ENCODE measurements around the gene RAMACL. TPM values are rescaled to one million over a fixed set of nuclear protein-coding genes. Genes with fewer than 3 reads are reported as not detected.

The RAMACL gene
- total and polyA plus RNA-seq, 7 experiments from 2014 or later: 0.43 to 1.2 (median 0.78) TPM; not detected in 2

- H3K4me1 Mint-ChIP-seq: peaks cover 0 to 9% (median 4%) of the 10 kb centered on the region in 7 donors
- H3K27ac Mint-ChIP-seq: no peak overlapping the region
- H3K9me3 Mint-ChIP-seq: peaks cover 2 to 32% (median 7%) of the 10 kb centered on the region in 11 donors
- DNase-seq: no peak
- Histone ChIP-seq H3K9me3 (ENCODE audit: control insufficient read depth in 2 of 3, low read length in 3 of 3) (peaks cover 0 to 17% (median 0%) of the 10 kb centered on the region in 3 experiments), H3K4me3 (ENCODE audit: low read length) (no peak overlapping the region), H3K27ac (ENCODE audit: low read depth, low read length) (no peak overlapping the region), H3K36me3 (ENCODE audit: control insufficient read depth in 2 of 3, insufficient read depth in 3 of 3, low read length in 3 of 3) (no peaks in the 10 kb centered on the region), H3K4me1 (ENCODE audit: control insufficient read depth in 2 of 2, insufficient read depth in 2 of 2, low read length in 2 of 2) (no peaks in the 10 kb centered on the region), H3K27me3 (ENCODE audit: control insufficient read depth in 2 of 2, insufficient read depth in 2 of 2, low read length in 2 of 2) (no peaks in the 10 kb centered on the region)
- ATAC-seq: no peak
- no peak overlapping the region for H3K4me3 Mint-ChIP-seq
- peaks cover 0 to 15% (median 6%) of the 10 kb centered on the region in 5 donors for H3K27me3 Mint-ChIP-seq
- intact Hi-C loops (cut with micrococcal nuclease): no loop called here
- ChIA-PET POLR2A (no interaction called here), CTCF (no interaction called here)
- H3K36me3 Mint-ChIP-seq: peaks cover 0 to 31% (median 7%) of the 10 kb centered on the region in 5 donors
Measured at GRCh38 chr6:166558156-166559005, 28.1 kb downstream of the RAMACL start.

- CTCF ChIA-PET: no interaction called here
- Histone ChIP-seq H3K27ac (ENCODE audit: low read depth, low read length) (no peak overlapping the region), H3K4me3 (ENCODE audit: low read length) (no peak overlapping the region), H3K9me3 (ENCODE audit: control insufficient read depth in 2 of 3, low read length in 3 of 3) (peaks cover 0 to 17% (median 0%) of the 10 kb centered on the region in 3 experiments), H3K27me3 (ENCODE audit: control insufficient read depth in 2 of 2, insufficient read depth in 2 of 2, low read length in 2 of 2) (no peaks in the 10 kb centered on the region), H3K4me1 (ENCODE audit: control insufficient read depth in 2 of 2, insufficient read depth in 2 of 2, low read length in 2 of 2) (no peaks in the 10 kb centered on the region), H3K36me3 (ENCODE audit: control insufficient read depth in 2 of 3, insufficient read depth in 3 of 3, low read length in 3 of 3) (no peaks in the 10 kb centered on the region)
- ATAC-seq (peak; percentile 73), DNase-seq (no peak)
- H3K27ac Mint-ChIP-seq: peak overlapping the region in 1 of 9 donors; percentile 27
- peaks cover 0 to 28% (median 7%) of the 10 kb centered on the region in 5 donors for H3K36me3 Mint-ChIP-seq
- H3K27me3 Mint-ChIP-seq: peaks cover 0 to 15% (median 6%) of the 10 kb centered on the region in 5 donors
- POLR2A ChIA-PET: no interaction called here
- H3K4me1 Mint-ChIP-seq: peaks cover 0 to 9% (median 4%) of the 10 kb centered on the region in 7 donors
- H3K9me3 Mint-ChIP-seq: peaks cover 2 to 32% (median 7%) of the 10 kb centered on the region in 11 donors
- no peak overlapping the region for H3K4me3 Mint-ChIP-seq
- intact Hi-C loops (cut with micrococcal nuclease): no loop called here
Measured at GRCh38 chr6:166556863-166557322, 29.6 kb downstream of the RAMACL start.

GRCh38 chr6:166556336-166556735, 30.1 kb downstream of the RAMACL start:
- Mint-ChIP-seq H3K4me3 (no peak overlapping the region), H3K27ac (no peak overlapping the region), H3K36me3 (peaks cover 0 to 23% (median 7%) of the 10 kb centered on the region in 5 donors), H3K9me3 (peaks cover 2 to 31% (median 7%) of the 10 kb centered on the region in 11 donors), H3K4me1 (peaks cover 0 to 9% (median 4%) of the 10 kb centered on the region in 7 donors), H3K27me3 (peaks cover 0 to 15% (median 6%) of the 10 kb centered on the region in 5 donors)
- H3K36me3 ChIP-seq (ENCODE audit: control insufficient read depth in 2 of 3, insufficient read depth in 3 of 3, low read length in 3 of 3): no peaks in the 10 kb centered on the region
- no peak overlapping the region for H3K4me3 ChIP-seq (ENCODE audit: low read length)
- ATAC-seq (no peak), DNase-seq (no peak)
- H3K4me1 ChIP-seq (ENCODE audit: control insufficient read depth in 2 of 2, insufficient read depth in 2 of 2, low read length in 2 of 2): no peaks in the 10 kb centered on the region
- ChIA-PET CTCF (no interaction called here), POLR2A (no interaction called here)
- H3K27me3 ChIP-seq (ENCODE audit: control insufficient read depth in 2 of 2, insufficient read depth in 2 of 2, low read length in 2 of 2): no peaks in the 10 kb centered on the region
- H3K27ac ChIP-seq (ENCODE audit: low read depth, low read length): no peak overlapping the region
- H3K9me3 ChIP-seq (ENCODE audit: control insufficient read depth in 2 of 3, low read length in 3 of 3): peaks cover 0 to 13% (median 0%) of the 10 kb centered on the region in 3 experiments
- intact Hi-C loops (cut with micrococcal nuclease): no loop called here

- H3K27me3 Mint-ChIP-seq: peaks cover 0 to 15% (median 6%) of the 10 kb centered on the region in 5 donors
- peaks cover 0 to 9% (median 4%) of the 10 kb centered on the region in 7 donors for H3K4me1 Mint-ChIP-seq
- Histone ChIP-seq H3K36me3 (ENCODE audit: control insufficient read depth in 2 of 3, insufficient read depth in 3 of 3, low read length in 3 of 3) (no peaks in the 10 kb centered on the region), H3K27ac (ENCODE audit: low read depth, low read length) (no peak overlapping the region), H3K4me3 (ENCODE audit: low read length) (no peak overlapping the region), H3K9me3 (ENCODE audit: control insufficient read depth in 2 of 3, low read length in 3 of 3) (peaks cover 0 to 6% (median 0%) of the 10 kb centered on the region in 3 experiments), H3K4me1 (ENCODE audit: control insufficient read depth in 2 of 2, insufficient read depth in 2 of 2, low read length in 2 of 2) (no peaks in the 10 kb centered on the region), H3K27me3 (ENCODE audit: control insufficient read depth in 2 of 2, insufficient read depth in 2 of 2, low read length in 2 of 2) (no peaks in the 10 kb centered on the region)
- intact Hi-C loops (cut with micrococcal nuclease): no loop called here
- peaks cover 0 to 18% (median 6%) of the 10 kb centered on the region in 11 donors for H3K9me3 Mint-ChIP-seq
- ATAC-seq (no peak), DNase-seq (no peak)
- H3K4me3 Mint-ChIP-seq: no peak overlapping the region
- CTCF ChIA-PET: no interaction called here
- peak overlapping the region in 1 of 9 donors; percentile 57 for H3K27ac Mint-ChIP-seq
- POLR2A ChIA-PET: no interaction called here
- H3K36me3 Mint-ChIP-seq: peaks cover 0 to 17% (median 7%) of the 10 kb centered on the region in 5 donors
Measured at GRCh38 chr6:166555086-166555485, 31.4 kb downstream of the RAMACL start.

GRCh38 chr6:166554316-166554715, 32.2 kb downstream of the RAMACL start:
- H3K9me3 Mint-ChIP-seq: peaks cover 0 to 11% (median 3%) of the 10 kb centered on the region in 11 donors
- DNase-seq (no peak), ATAC-seq (no peak)
- no peaks in the 10 kb centered on the region for H3K4me1 ChIP-seq (ENCODE audit: control insufficient read depth in 2 of 2, insufficient read depth in 2 of 2, low read length in 2 of 2)
- peaks cover 0 to 15% (median 6%) of the 10 kb centered on the region in 5 donors for H3K27me3 Mint-ChIP-seq
- H3K27ac Mint-ChIP-seq: no peak overlapping the region
- intact Hi-C loops (cut with micrococcal nuclease): no loop called here
- H3K4me3 ChIP-seq (ENCODE audit: low read length): no peak overlapping the region
- H3K27ac ChIP-seq (ENCODE audit: low read depth, low read length): no peak overlapping the region
- peaks cover 0 to 9% (median 4%) of the 10 kb centered on the region in 7 donors for H3K4me1 Mint-ChIP-seq
- CTCF ChIA-PET: interaction anchor here (0.6 kb wide), 2 partner anchors 17 to 39 kb away, joined by 3 read pairs; no protein-coding TSS in a partner anchor
- no peaks in the 10 kb centered on the region for H3K9me3 ChIP-seq (ENCODE audit: control insufficient read depth in 2 of 3, low read length in 3 of 3)
- H3K4me3 Mint-ChIP-seq: no peak overlapping the region
- H3K27me3 ChIP-seq (ENCODE audit: control insufficient read depth in 2 of 2, insufficient read depth in 2 of 2, low read length in 2 of 2): no peaks in the 10 kb centered on the region
- no peaks in the 10 kb centered on the region for H3K36me3 ChIP-seq (ENCODE audit: control insufficient read depth in 2 of 3, insufficient read depth in 3 of 3, low read length in 3 of 3)
- POLR2A ChIA-PET: no interaction called here
- H3K36me3 Mint-ChIP-seq: peaks cover 0 to 9% (median 6%) of the 10 kb centered on the region in 5 donors

GRCh38 chr6:166553563-166554271, 32.8 kb downstream of the RAMACL start:
- no peak overlapping the region for H3K4me3 Mint-ChIP-seq
- H3K9me3 Mint-ChIP-seq: peaks cover 0 to 8% (median under 1%) of the 10 kb centered on the region in 11 donors
- Histone ChIP-seq H3K27ac (ENCODE audit: low read depth, low read length) (no peak overlapping the region), H3K4me3 (ENCODE audit: low read length) (no peak overlapping the region), H3K9me3 (ENCODE audit: control insufficient read depth in 2 of 3, low read length in 3 of 3) (no peaks in the 10 kb centered on the region), H3K36me3 (ENCODE audit: control insufficient read depth in 2 of 3, insufficient read depth in 3 of 3, low read length in 3 of 3) (no peaks in the 10 kb centered on the region), H3K27me3 (ENCODE audit: control insufficient read depth in 2 of 2, insufficient read depth in 2 of 2, low read length in 2 of 2) (no peaks in the 10 kb centered on the region), H3K4me1 (ENCODE audit: control insufficient read depth in 2 of 2, insufficient read depth in 2 of 2, low read length in 2 of 2) (no peaks in the 10 kb centered on the region)
- ChIA-PET CTCF (interaction anchor here (0.6 kb wide), 2 partner anchors 16 to 38 kb away, joined by 3 read pairs; no protein-coding TSS in a partner anchor), POLR2A (no interaction called here)
- H3K36me3 Mint-ChIP-seq: peaks cover 0 to 7% (median 0%) of the 10 kb centered on the region in 5 donors
- DNase-seq: no peak
- peaks cover 0 to 8% (median 4%) of the 10 kb centered on the region in 7 donors for H3K4me1 Mint-ChIP-seq
- no peak for ATAC-seq
- no peak overlapping the region for H3K27ac Mint-ChIP-seq
- intact Hi-C loops (cut with micrococcal nuclease): no loop called here
- H3K27me3 Mint-ChIP-seq: peaks cover 0 to 15% (median 6%) of the 10 kb centered on the region in 5 donors
